HG02852 (cell line): ENCODE measurements around the gene GMCL1.

Source experiments
- ATAC-seq: cut with Tn5 transposase; IDR thresholded peaks from one replicate; pipeline ENCODE4 v1.9.1; 2021; ENCODE audit warnings: mild to moderate bottlenecking, moderate library complexity; ENCODE audit not compliant: unreplicated experiment

Gene GMCL1, protein sequence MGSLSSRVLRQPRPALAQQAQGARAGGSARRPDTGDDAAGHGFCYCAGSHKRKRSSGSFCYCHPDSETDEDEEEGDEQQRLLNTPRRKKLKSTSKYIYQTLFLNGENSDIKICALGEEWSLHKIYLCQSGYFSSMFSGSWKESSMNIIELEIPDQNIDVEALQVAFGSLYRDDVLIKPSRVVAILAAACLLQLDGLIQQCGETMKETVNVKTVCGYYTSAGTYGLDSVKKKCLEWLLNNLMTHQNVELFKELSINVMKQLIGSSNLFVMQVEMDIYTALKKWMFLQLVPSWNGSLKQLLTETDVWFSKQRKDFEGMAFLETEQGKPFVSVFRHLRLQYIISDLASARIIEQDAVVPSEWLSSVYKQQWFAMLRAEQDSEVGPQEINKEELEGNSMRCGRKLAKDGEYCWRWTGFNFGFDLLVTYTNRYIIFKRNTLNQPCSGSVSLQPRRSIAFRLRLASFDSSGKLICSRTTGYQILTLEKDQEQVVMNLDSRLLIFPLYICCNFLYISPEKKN

DNA sequence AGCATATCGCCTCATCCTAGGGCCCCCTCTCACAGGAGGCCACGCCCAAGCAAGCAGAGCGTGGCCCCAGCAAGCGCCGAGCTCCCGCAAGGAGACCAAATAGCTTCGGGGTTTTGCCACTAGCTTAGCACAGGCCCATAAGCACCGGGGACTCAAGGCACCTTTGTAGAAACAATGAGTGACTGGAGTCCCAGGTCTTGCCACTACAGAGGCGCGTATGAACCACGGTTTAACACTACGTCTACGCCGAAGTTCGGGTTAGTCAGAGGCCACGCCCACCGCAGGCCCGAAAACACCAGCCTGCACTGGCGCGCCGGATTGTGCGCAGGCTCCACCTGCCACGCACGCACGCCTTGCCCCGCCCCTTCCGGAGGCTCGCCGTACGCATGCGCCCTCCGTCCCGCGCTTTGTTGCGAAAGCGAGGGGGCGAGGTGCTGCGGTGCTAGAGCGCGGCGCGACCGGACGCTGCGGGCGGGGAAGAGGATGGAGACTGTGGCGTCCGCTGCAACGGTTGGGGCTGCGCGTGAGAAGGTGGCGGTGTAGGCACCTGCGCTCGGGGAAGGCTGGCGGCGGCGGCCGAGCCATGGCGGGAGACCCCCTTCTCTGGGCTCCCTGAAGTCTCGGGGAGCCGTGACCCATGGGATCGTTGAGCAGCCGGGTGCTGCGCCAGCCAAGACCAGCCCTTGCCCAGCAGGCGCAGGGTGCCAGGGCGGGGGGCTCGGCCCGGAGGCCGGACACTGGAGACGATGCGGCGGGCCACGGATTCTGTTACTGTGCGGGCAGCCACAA, at the start of gene GMCL1:
Gene GMCL1, plus strand, starts transcription at position 405 of the 789 bp plus-strand sequence. Its CDS starts 233 bp downstream, at position 638.
- peak; percentile 86 for ATAC-seq

DNA sequence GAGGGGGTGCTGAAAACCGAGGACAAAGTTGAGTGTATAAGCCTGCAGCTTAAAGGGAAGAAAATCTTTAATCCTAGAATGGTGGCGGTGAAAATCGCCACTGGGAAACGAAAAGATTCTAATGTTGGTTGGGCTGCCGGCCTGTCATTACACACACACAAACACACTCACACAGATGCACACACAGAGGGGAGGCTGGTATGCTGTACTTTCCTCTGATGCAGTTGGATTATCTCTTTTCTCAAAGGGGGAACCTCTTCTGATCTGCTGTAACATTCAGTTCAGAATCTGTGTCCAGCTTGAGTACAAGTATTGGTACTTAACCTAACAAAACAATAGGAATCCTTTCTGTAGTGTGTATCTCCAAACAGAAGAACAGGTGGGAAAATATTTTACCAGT, 48.5 kb upstream of the GMCL1 start:
- no peak for ATAC-seq

GRCh38 chr2:69781321-69782248, 47.9 kb upstream of the GMCL1 start:
- no peak for ATAC-seq

GRCh38 chr2:69784228-69784627, 45.2 kb upstream of the GMCL1 start:
- ATAC-seq = no peak

- ATAC-seq = no peak
Observed at GRCh38 chr2:69785358-69785757, 44.1 kb upstream of the GMCL1 start.

DNA sequence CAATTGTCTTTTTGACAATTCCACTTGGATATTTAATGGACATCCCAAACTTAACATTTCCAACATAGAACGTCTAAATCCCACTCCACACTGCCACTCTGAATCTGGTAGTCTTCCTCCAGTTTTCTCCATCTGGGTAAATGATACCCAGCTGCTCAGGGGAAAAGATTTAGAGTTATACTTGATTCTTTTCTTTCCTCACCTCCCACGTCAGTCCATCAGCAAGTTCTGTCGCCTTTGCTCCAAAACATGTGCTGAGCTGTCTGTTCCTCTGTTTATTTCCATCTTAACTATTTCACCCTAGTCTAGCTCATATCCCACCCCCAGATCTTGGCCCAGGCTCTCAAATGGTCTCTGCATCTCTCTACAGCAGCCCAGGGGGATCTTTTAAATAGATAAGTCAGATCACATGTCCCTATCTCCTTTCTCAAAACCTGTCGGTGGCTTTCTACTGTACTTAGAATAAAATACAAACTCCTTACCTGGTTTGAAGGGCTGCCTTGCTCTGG, 43.4 kb upstream of the GMCL1 start:
- no peak for ATAC-seq

DNA sequence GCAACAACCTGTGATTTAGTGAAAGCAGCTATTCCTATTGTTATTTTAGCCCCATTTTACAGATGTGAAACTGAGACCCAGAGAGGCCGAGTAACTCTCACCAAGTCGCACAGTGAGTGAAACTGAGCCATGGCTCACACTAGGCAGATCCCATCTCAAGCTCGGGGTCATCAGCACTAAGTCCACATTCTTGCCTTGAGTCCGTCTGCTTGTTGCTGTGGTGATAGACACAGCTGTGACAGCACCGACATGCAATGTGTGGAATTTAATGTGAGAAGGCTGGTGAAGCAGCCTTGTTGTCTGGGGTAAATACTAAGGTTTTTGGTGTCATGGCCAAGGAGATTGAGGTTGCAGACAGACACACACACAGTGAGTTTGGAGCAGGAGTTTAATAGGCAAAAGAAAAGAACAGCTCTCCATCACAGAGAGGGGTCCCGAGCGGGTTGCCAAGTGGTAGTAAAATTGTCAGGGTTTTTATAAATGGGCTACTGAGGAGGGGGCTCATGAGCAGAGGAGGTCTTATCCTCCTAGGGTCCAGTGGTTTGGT, 40.2 kb upstream of the GMCL1 start:
- peak; percentile 54 for ATAC-seq

GRCh38 chr2:69789772-69790600, 39.5 kb upstream of the GMCL1 start:
- peak; percentile 72 for ATAC-seq

- no peak for ATAC-seq
Observed at GRCh38 chr2:69790601-69790959, 38.9 kb upstream of the GMCL1 start.

DNA sequence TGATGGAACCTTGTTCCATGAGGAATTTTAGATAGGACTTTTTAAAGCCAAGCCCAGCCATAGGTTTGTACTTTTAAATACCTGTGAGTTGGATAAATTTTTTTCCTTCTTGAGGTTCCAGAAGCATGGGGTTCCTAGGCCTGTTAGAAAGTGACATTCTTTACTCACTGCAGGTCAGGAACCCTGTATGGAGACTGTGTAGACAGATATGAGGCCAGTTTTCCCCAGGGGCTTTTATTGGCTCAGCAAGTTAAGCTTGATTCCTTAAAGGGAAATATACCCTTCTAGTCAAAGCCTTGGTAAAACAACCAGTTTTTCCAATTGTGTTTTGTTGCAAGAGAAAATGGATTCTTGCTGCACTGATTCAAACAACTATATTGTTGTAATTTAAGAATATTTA, 38.4 kb upstream of the GMCL1 start:
- ATAC-seq = no peak

DNA sequence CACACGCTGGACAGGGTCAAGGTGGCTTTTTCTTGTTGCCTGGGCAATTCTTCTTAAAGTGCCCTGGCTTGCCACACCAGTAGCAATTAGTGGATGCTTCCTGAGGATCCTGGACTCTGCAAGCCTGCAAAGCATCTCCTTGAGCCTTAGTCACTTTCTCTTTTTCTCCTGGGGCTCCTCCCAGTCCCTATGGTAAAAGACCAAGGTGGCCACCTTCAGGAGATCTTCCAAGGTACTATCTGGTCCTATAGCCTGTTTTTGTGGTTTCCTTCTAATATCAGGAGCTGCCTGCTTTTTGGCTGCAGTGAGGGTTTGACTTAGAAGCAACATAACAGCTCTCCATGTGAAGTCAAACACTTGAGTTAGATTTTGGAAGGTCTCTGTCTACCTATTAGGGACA, 33.3 kb upstream of the GMCL1 start:
- no peak for ATAC-seq

- ATAC-seq = no peak
Observed at GRCh38 chr2:69797235-69797634, 32.2 kb upstream of the GMCL1 start.

- ATAC-seq = no peak
Observed at GRCh38 chr2:69797836-69798289, 31.6 kb upstream of the GMCL1 start.

GRCh38 chr2:69798290-69798908, 31.1 kb upstream of the GMCL1 start:
- no peak for ATAC-seq

GRCh38 chr2:69798909-69799526, 30.4 kb upstream of the GMCL1 start:
- ATAC-seq = peak; percentile 51

DNA sequence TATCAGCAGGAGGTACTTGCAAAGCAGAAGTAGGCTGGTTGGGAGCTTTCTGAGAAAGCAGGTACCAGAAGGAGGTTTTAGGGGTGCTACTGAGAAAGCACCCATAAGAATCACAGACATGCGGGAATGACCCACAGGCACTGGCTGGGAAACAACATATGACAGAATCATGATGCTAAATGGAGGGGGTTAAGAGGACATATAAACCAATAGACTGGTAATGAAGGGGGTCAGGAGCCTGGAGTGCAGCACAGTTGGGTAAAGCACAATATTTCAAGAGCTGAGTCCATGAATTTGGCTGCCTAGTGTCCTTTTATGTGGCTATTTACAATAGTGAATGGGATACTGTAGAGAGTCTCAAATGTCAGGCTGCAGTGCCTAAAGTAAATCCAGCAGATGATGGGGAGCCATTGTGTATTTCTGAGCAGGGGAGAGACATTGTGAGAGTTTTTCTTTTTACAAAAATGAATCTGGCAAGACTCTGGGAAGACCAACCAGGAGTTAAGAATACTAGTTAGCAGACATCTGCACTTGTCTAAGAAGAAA, 27.6 kb upstream of the GMCL1 start:
- ATAC-seq = no peak

- ATAC-seq = peak; percentile 72
Observed at GRCh38 chr2:69802781-69803367, 26.6 kb upstream of the GMCL1 start.

DNA sequence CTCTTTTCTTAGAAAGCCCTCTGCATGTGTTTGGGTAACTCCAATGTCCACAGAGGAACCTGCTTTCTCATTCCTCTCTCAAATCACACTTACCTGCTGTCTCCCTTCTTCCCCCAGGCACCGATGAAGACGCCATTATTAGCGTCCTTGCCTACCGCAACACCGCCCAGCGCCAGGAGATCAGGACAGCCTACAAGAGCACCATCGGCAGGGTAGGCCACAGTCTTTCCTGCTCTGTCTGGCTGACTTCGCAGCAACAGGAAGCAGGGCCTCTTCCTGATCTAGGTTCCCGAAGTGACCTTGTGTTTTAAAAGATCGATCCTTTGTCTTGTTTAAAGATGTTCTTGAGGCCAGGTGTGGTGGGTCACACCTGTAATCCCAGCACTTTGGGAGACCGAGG, 25.0 kb upstream of the GMCL1 start:
- ATAC-seq = no peak
